GM19397 (cell line): ENCODE data around the gene KIRREL3.

Source experiments
- ATAC-seq: cut with Tn5 transposase; IDR thresholded peaks from one replicate; pipeline ENCODE4 v1.9.1; 2021; ENCODE audit warnings: mild to moderate bottlenecking, moderate library complexity; ENCODE audit not compliant: unreplicated experiment

The KIRREL3 gene

DNA sequence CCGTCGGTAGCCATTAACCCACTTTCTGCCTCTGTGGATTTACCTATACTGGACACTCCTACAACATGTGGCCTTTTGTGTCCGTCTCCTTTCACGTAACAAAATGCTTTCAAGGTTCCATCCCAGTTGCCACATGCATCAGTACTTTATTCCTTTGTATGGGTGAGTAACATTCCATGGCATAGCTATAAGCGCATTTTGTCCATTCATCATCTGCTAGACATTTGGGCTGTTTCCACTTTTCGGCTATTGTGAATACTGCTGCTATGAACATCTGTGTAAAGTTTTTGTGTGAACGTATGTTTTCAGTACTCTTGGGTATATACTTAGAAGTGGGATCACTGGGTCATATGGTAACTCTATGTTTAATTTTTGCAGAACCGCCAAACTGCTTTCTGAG, 387.9 kb downstream of the KIRREL3 start:
- no peak for ATAC-seq

- ATAC-seq = no peak
Measured at GRCh38 chr11:126611438-126611837, 389.1 kb downstream of the KIRREL3 start.

DNA sequence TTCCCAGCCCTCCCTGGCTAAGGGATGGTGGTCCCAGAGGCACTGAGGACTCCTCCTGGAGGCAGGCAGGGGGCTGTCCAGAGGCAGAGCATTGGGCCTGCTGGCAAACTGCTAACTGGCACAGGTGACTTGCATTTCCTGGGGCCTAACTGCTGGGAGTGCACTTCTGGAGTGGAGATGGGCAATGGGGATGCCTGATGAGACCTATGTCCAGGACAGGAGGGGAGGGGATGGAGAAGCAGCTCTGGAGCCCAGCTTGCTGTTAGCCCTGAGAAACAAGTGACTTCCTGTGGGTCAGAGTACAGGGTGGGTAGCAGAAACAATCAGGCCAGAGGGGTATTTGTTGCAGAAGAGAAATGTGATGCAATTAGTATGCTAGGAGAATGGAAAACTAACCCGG, 391.9 kb downstream of the KIRREL3 start:
- no peak for ATAC-seq

DNA sequence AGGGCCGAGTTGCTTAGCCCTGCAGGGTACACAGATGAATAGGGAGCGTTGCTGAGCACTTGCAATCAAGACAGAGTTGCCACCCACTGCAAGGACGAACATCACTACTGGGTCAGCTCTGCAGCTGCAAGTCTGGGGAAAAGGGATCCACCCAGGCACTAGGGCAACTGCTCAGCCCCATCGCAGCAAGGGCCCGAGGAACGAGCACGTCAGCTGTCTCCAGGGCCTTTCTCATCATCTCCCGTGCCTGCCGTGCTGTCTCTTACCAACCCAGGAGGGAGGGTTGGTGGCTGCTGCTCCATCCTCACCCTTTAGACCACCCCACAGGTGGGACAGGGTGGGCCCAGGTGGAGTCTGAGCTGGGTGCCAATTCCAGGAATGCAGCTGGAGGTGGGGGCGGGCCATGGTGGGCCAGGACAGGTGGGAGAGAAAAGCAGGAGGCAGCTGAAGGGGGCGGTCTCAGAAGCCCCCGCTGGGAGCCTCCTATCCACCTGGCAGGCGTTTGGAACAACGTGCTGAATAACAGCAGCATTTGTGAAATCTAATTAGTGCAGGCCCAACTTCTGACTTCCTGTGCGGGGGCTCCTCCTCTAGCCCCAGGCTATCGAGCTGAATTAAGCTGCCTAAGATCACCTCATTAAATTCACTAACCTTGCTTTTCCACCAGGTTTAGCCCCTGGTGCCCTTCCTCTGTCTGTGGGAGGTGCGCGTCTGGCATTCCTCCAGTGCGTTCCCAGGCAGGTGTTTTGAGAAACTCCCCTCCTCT, 392.6 kb downstream of the KIRREL3 start:
- ATAC-seq = no peak

GRCh38 chr11:126607374-126607773, 393.2 kb downstream of the KIRREL3 start:
- ATAC-seq = no peak

DNA sequence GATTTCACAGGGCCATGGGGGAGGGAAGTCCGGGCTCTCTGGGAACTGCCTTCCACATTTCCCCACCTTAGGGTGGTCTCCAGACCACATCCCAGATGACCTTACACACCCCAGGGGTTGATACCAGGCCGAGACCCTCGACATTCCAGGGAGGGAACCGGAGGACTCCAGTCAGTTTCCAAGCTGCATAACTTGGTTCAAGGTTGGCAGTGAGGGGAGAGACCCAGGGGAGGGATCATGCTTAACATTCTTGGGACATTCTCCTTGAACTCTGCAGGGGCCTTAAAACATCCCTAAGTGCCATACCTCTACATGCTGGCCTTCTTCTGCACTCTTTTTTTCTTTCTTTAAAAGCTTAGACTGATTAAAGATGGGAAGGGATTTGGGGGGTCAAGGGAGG, 394.1 kb downstream of the KIRREL3 start:
- ATAC-seq = no peak

DNA sequence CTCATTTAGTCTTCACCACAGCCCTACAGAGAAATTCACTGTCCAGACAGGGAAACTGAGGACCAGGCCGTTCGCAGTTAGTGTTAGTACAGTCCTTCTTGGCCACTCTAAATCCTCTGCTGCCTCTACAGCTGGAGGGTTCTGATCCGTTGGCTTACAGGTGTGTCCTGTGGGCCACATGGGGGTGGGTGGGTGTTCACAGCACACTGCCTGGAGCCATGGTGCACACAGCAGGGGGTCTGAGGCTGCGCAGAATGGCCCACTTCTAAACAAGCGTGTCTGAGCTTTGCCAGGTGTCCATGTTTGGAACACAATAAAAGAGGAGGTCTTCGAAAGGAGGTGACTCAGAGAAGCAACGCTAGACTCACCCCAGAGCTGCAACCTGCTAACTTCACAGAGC, 396.1 kb downstream of the KIRREL3 start:
- no peak for ATAC-seq

DNA sequence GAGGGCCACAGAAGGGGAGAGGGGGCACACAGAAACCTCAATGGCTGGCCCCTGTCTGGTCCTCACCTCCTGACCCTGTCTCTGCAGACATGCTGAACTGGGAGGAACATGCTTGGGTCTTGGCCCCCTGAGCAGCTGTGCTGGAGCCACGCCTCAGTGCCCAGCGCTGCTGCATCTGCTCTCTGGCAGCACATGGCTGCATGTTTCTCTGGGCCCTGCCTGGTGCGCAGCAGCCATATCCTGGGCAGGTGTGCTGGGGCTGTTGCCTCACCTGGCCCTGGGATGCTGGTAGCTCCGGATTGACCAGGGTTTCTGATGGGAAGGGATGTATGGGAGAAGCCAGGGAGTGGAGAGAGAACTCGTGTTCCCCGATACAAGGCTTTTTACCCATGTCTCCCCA, 397.1 kb downstream of the KIRREL3 start:
- ATAC-seq = no peak

- ATAC-seq = no peak
Measured at GRCh38 chr11:126602993-126603392, 397.6 kb downstream of the KIRREL3 start.

DNA sequence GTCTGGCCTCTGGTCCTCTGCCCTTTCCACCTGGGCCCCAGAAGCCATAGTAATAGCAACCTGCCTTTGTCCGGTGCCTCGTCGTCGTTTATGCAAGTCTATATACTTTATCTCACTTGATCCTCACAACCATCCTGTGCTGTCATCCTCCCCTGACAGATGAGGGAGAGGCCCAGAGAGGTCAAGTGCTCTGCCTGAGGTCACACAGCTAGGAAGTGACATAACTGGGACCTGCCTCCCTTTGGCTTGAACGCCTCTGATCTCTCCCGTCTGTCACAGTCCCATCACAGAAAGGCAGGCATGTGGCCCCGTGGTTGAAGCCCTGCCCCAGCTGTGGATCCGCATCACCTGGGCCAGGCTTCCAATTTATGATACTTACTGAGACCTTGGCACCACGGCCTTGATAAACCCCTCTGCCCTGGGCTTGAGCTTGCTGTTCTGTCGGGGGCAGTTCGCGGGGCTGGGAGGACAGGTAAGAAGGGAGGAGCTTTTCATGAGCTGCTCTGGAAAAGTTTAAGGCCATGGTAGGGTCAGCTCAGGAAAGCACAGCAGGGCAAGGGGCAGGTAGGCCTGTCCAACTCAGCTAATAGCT, 398.1 kb downstream of the KIRREL3 start:
- ATAC-seq = no peak

DNA sequence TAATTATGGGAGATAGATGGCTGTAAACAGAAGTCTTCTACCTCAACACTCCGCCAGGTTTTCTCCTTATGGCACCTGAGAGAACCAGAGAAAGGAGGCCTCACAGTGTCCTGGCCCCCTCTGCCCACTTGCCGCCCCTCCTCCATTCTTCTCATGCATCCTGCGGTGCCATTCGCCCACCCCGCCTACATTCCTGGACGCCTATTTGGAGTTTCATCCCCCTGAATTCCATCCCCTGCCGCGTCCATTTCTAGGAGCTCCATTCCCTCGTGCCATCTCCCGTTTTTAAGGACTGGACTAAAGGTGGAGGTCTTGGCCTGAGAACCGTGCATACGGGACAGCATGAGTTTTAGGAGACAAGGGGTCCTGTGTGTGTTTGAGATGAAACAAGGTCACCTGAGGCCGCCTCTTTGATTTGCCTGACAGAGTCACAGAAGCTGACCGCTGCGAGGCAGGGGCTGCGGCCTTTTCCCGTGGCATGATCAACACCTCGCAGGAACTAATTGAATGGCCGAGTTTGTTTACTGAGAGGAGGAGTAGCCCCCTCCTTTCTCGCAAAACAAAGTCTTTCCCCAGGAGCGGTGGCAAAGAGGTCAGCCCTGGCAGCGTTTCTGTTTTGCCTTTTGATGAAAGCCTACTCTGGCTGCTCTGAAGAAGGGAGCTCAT, 398.9 kb downstream of the KIRREL3 start:
- no peak for ATAC-seq

DNA sequence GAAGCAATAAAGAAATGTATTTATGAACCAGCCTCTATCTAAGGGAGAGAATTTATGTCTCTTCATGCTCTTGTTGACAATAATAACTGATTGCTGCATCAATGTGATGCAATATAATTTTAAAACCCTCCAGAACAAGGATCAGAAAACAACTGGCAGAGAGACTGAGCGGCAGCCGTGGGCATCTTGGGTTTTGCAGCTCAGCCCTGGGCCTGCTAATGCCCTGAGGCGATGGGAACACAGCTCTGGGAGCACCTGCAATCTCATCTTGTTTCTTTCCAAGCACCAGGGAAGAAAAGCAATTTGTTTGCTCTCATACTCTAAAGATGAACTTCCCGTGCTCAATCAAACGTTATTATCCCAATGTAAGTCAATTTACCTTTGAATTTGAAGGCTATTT, 399.4 kb downstream of the KIRREL3 start:
- no peak for ATAC-seq

GRCh38 chr11:126599217-126599897, 401.2 kb downstream of the KIRREL3 start:
- no peak for ATAC-seq

DNA sequence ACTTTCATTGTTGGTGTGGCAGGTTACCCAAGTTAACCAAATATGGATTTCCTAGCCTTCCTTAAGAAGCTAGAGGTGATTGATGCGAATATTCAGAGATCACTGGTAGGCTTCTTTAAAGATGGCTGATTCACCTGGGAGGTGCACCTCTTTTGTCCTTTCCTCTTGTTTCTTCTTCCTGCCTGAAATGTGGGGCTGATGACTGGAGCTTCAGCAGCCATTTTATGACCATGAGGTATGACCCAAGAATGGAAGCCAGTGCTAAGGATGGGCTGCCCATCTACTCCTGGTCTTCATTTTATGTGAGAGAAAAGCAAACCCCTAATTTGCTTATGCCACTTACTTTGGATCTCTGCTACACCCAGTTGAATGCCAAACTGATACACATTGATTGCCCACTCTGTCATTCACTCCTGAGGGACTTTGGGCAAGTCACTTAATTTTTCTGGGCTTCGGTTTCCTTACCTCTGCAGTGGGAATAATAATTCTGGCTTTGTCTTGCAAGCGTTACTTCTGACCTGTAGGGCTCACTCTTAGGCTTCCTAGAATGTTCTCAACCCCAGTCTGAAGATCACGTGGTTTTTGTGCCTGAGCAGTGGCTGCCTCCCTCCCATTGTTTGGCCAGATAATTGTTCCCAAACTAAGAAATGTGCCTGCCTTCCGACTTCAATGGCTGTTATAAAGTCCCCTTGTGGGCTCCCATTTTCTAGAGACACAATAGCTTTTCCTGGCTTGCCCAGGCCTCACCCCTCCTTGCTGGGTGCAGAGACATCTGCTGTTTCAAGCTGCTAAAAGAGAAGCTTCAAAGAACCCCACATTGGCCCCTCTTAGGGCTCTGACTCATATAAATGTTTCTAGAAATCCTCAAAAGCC, 402.0 kb downstream of the KIRREL3 start:
- ATAC-seq = no peak

DNA sequence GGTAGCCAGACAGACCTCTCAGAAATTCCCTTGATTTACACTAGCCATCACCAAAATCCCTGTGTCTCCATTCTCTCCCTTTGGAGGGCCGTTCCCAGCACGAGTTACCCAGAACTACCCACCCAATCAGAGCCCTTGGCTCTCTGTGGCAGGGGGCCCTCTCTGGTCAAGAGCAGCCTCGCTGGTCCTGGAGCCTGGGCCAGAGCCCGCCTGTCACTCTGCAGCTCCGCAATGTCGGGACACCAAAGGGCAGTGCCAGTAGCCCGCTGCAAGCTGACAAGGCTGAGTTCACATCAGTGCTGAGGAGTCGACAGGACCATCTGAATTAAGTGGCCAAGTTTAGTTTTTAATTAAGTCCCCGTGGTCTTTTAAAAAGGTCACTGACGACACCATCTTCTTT, 403.5 kb downstream of the KIRREL3 start:
- ATAC-seq = no peak

DNA sequence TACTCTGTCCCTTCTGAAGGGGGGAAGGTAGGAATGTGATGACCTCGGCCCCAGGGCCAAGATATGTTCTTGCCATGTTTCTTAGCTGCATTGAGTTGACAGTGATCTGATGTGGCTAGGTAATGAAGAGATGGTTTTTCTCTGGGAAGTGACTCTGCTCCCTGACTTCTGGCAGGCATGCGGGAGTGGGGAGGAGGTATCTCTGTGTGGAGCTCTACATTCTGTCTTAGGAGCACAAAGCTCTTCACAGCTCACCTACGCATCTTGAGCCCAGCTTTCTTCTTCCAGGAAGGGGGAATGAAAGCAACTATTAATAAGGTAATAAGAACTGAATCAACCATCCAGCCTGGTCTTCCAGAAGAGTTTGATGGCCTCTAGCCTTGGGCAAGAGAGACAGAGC, 404.1 kb downstream of the KIRREL3 start:
- no peak for ATAC-seq

GRCh38 chr11:126595560-126595959, 405.0 kb downstream of the KIRREL3 start:
- no peak for ATAC-seq

DNA sequence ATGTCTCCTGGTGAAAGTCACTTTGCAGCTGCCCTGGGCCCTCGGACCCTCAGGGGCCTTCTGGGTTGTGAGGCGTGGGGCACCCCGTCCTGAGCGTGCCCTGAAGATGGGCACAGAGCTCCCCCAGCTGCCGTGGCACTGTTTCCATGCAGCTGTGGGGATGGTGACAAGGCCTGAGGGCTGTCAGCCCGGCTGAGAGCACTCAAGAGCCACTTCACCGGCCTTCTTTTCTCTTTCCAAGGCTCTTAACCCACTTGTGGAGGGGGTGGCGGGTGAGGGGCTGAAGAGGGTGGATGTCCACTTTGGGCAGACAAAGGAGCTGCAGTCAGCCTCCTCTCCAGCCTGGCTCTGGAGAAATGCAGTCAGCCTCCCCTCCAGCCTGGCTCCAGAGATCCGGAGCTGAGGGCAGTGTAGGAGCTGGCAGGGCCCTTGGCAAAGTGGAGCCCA, 405.6 kb downstream of the KIRREL3 start:
- ATAC-seq = no peak

DNA sequence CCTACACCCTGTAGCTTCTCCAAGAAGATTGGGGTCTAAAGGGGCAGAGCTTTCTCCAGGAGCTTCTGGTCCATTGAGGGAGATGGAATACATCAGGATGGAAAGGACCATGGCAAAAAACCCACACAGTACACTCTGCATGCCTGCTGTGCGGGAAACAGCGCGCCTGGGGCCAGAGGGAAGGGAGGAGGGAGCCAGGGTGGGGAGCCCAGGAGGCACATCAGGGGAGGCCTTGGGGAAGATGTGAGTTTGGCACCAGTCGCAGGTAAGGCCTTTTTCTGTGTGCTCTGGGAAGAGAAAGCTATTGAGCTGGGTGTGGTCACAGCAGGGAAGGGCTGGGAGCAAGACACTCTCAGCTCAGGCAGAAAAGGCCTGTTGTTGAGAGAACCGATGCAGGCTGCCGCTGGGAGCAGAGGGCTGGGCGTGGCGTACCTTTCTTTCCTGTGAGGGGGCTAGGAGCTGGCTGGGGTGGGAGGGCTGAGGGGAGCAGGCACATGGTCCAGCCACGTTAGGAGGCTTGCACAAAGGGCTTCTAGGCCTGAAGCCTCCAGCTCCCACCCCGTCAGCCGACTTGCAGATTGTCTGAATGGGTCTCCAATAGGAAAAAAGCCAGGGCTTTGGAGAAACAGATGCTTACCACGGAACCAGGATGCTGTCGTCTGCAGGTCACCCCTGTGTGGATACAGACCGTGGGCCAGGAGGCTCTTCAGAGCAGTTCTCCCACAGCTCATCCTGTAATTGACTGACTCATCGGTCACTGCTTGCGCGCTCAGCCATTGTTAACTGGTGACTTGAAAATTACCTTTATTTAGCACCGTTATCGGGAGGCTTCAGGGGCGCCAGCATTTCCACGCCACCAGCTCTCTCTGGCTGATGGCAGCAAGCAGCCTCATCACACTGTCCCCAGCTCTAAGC, 407.8 kb downstream of the KIRREL3 start:
- ATAC-seq = no peak
